GM12878 (cell line): ENCODE data around the gene GALR3. TPM values are rescaled to one million over a fixed set of nuclear protein-coding genes. Genes with fewer than 3 reads are reported as not detected.

Experiments used
- ATAC-seq: fragments of 200-7000 bp; cut with Tn5 transposase; 3 replicates; pipeline ENCODE4 v1.9.1; 2020; ENCODE audit warnings: mild to moderate bottlenecking, moderate library complexity
- BruUV-seq: library from RNA; stranded (reverse); fragments of 400-500 nt; replicated peaks from 2 replicates; lab custom pipeline; 2021; lab: Mats Ljungman, UMichigan
- CTCF ChIA-PET: fragments of 300-600 bp; sonication (Branson Sonifier 250); formaldehyde crosslinking; extraction: SDS; loops from one replicate; lab custom pipeline; 2021; ENCODE audit warnings: inconsistent platforms; lab: Yijun Ruan, JAX
- POLR2A ChIA-PET: fragments of 350-600 bp; formaldehyde crosslinking; extraction: SDS; loops from one replicate; lab custom pipeline; 2021; ENCODE audit warnings: inconsistent platforms; lab: Charles Lee
- RAD21 ChIA-PET: fragments of 300-600 bp; sonication (Branson Sonifier 250); formaldehyde crosslinking; loops from one replicate; lab custom pipeline; 2023; ENCODE audit warnings: antibody characterized with exemption; ENCODE audit not compliant: unreplicated experiment; lab: Charles Lee
- SMC1A ChIA-PET: fragments of 300-600 bp; sonication (Branson Sonifier 250); formaldehyde crosslinking; loops from one replicate; lab custom pipeline; 2023; ENCODE audit not compliant: unreplicated experiment, uncharacterized antibody; lab: Charles Lee
- DNase-seq: peaks from one replicate; pipeline ENCODE4 v3.0.0-alpha.2; 2011; ENCODE audit warnings: low read depth, low spot score
- FAIRE-seq: peaks from 3 replicates; lab custom pipeline; 2011; peaks lifted over from hg19 to GRCh38; lab: Jason Lieb, UNC
- H2AFZ ChIP-seq: 2 replicates; pipeline ENCODE4 v1.6.0; 2011; ENCODE audit warnings: low read depth, low read length, control low read depth; ENCODE audit not compliant: control insufficient read depth
- H3K27ac ChIP-seq: 2 replicates; pipeline ENCODE4 v1.5.1; 2011; ENCODE audit warnings: control low read depth; ENCODE audit not compliant: control insufficient read depth, insufficient read depth
- H3K27me3 ChIP-seq, 2 experiments: replicated peaks in 1 of 2; 2 replicates each; pipeline versions ENCODE4 v1.6.0 to v1.6.1; 2011; ENCODE audit warnings: low read length in 1 of 2; ENCODE audit not compliant: control insufficient read depth in 2 of 2, insufficient read depth in 2 of 2
- H3K36me3 ChIP-seq, 2 experiments: 2 replicates each; pipeline ENCODE4 v1.5.1; 2011; ENCODE audit warnings: low read length in 1 of 2; ENCODE audit not compliant: control insufficient read depth in 2 of 2, insufficient read depth in 2 of 2
- H3K4me1 ChIP-seq: 2 replicates; pipeline ENCODE4 v1.6.1; 2011; ENCODE audit warnings: mild to moderate bottlenecking, low read length, moderate library complexity, mixed read lengths; ENCODE audit not compliant: control insufficient read depth, insufficient read depth
- H3K4me2 ChIP-seq: 2 replicates; pipeline ENCODE4 v1.6.0; 2011; ENCODE audit warnings: control low read depth; ENCODE audit not compliant: control insufficient read depth, insufficient read depth
- H3K4me3 ChIP-seq: fragments of 200-600 bp; sonication (generic); 2 replicates; pipeline ENCODE4 v1.5.1; 2016
- H3K79me2 ChIP-seq: 2 replicates; pipeline ENCODE4 v1.6.0; 2011; ENCODE audit warnings: low read length; ENCODE audit not compliant: control insufficient read depth, insufficient read depth
- H3K9ac ChIP-seq: 2 replicates; pipeline ENCODE4 v1.8.0; 2011; ENCODE audit warnings: low read length, control low read depth, mixed read lengths; ENCODE audit not compliant: control insufficient read depth, insufficient read depth
- H3K9me3 ChIP-seq: replicated peaks from 3 replicates; pipeline ENCODE4 v1.5.1; 2011; ENCODE audit warnings: mild to moderate bottlenecking, low read length; ENCODE audit not compliant: control insufficient read depth, insufficient read depth
- H4K20me1 ChIP-seq: 2 replicates; pipeline ENCODE4 v1.6.0; 2011; ENCODE audit not compliant: control insufficient read depth, insufficient read depth
- BRCA1 ChIP-seq: IDR thresholded peaks from 2 replicates; pipeline ENCODE4 v1.6.1; 2011; ENCODE audit warnings: low read depth, low read length, improper control_type of control experiment
- CBFB ChIP-seq: IDR thresholded peaks from 2 replicates; pipeline ENCODE4 v1.6.1; 2016; ENCODE audit warnings: antibody characterized with exemption, low read depth
- JUNB ChIP-seq: IDR thresholded peaks from 2 replicates; pipeline ENCODE4 v1.6.1; 2016; ENCODE audit warnings: antibody characterized with exemption, mild to moderate bottlenecking
- NR2C2 ChIP-seq: IDR thresholded peaks from 2 replicates; pipeline ENCODE4 v1.6.1; 2011; ENCODE audit warnings: borderline replicate concordance, low read depth; ENCODE audit not compliant: control insufficient read depth, insufficient read length
- RCOR1 ChIP-seq: conservative IDR thresholded peaks from 2 replicates; pipeline ENCODE4 v1.6.1; 2012; ENCODE audit warnings: low read depth, low read length, improper control_type of control experiment
- REST ChIP-seq: IDR thresholded peaks from 2 replicates; pipeline ENCODE4 v1.6.1; 2012; ENCODE audit warnings: mild to moderate bottlenecking, low read depth, low read length
- SMAD5 ChIP-seq: IDR thresholded peaks from 2 replicates; pipeline ENCODE4 v1.6.1; 2016; ENCODE audit warnings: antibody characterized with exemption, low read depth
- SUZ12 ChIP-seq: fragments of 200-600 bp; sonication (generic); IDR thresholded peaks from one replicate; pipeline ENCODE4 v1.6.1; 2018; ENCODE audit warnings: antibody characterized with exemption, mild to moderate bottlenecking; ENCODE audit not compliant: unreplicated experiment
- TAF1 ChIP-seq: IDR thresholded peaks from 2 replicates; pipeline ENCODE4 v1.6.1; 2011; ENCODE audit warnings: mild to moderate bottlenecking, low read depth, low read length, borderline replicate concordance
- ZNF207 ChIP-seq: fragments of 450-650 bp; IDR thresholded peaks from 2 replicates; pipeline ENCODE4 v1.6.1; 2014; ENCODE audit warnings: antibody characterized with exemption, mild to moderate bottlenecking, borderline replicate concordance
- ZNF622 ChIP-seq: fragments of 450-650 bp; IDR thresholded peaks from 2 replicates; pipeline ENCODE4 v1.6.1; 2017; ENCODE audit warnings: mild to moderate bottlenecking, inconsistent platforms
- WGBS: methylation state at CpG from one replicate; pipeline ENCODE4 v1.1.6; 2016; ENCODE audit warnings: low lambda C conversion rate; ENCODE audit not compliant: insufficient replicate concordance, insufficient coverage; ENCODE audit errors: missing lambda C conversion rate; 5-methylcytosine and 5-hydroxymethylcytosine counted together
- in situ Hi-C: fragments of 300-500 bp; cut with MboI; formaldehyde crosslinking; loops from 9 replicates; pipeline ENCODE4 v1.14.3; 2018; ENCODE audit warnings: mixed read lengths
- intact Hi-C: fragments of 100-400 bp; cut with micrococcal nuclease; formaldehyde crosslinking; loops from one replicate; pipeline ENCODE4 v1.14.2; 2022; ENCODE audit not compliant: unreplicated experiment
- polyA plus RNA-seq, 11 experiments: library from polyadenylated mRNA; depleted of rRNA in 4 of 11; unstranded in 6 of 11; stranded (reverse) in 5 of 11; fragments of >200 nt; fragmentation: Nextera tagmentation in 4 of 11; fragmentation: Illumina TruSeq in 1 of 11; extraction: Ambion mirVana in 4 of 11; extraction: Trizol in 1 of 11; gene quantifications; 1 replicate in 1 of 11; 2 replicates in 10 of 11; pipeline versions ENCODE4 v1.2.1 to v1.2.3, GENCODE V29; 2011 to 2016; ENCODE audit warnings: inconsistent platforms in 2 of 11, missing spikeins in 2 of 11, low read depth in 1 of 11
- total RNA-seq, 4 experiments: library from RNA; depleted of rRNA in 3 of 4; stranded (reverse); fragments of >200 nt in 3 of 4; fragmentation: Illumina TruSeq in 1 of 4; extraction: Trizol in 1 of 4; gene quantifications; 2 replicates each; pipeline versions ENCODE4 v1.2.1 to v1.2.3, GENCODE V29; 2013 to 2021
- TF ChIP-seq, protein P1 (sequence below): fragments of 450-650 bp; IDR thresholded peaks from 2 replicates; pipeline ENCODE4 v1.6.1; 2014; ENCODE audit warnings: mild to moderate bottlenecking
- TF ChIP-seq, protein P2 (sequence below): fragments of 450-650 bp; IDR thresholded peaks from 2 replicates; pipeline ENCODE4 v1.6.1; 2016; ENCODE audit warnings: mild to moderate bottlenecking

Gene GALR3
- total and polyA plus RNA-seq, 10 of the 15 experiments (the other 5 are each of a cell fraction or from before 2014, with no cell fraction given), result not detected

- no peak for TF ChIP-seq SUZ12
- TF ChIP-seq CBFB, result no peak
- TF ChIP-seq ZNF207, result no peak
- no peak for TF ChIP-seq TAF1
- TF ChIP-seq BRCA1, result no peak
These were observed 44.7 kb upstream of the GALR3 start (continued) for GRCh38 chr22:37778370-37779009.

DNA sequence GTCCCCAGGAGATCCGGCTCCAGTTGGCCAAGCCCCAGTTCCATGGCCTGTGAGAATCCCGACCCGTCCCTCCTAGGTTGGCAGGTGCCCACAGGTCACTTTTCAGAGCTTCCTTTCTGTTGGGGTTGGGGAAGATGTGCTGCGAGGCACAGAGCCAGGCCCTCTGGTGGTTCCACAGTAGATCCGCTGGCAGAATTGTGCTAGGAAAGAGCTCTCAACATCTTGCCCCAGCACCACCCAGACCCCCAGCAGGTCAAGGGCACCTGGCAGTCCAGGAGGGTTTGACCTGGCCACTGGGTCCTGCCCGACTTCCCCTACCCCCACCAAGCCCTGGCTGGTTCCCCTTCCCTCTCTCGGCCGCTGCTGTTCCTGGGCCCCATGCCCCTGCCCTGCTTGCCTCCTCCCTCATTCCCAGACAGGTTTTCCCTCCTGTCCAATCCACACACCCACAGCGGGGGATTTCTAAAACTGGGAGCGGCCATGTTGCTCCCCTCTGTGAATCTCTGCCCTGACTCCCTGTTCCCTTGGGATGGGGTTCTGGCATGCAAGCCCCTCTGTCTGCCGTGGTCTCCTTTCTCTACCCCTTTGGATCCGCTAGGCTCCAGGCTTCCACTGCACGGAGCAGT is 41.6 kb upstream of the GALR3 start:
- RAD21 ChIA-PET, result interaction anchor here (0.6 kb wide), 1 partner anchor 84 kb away, joined by 3 read pairs; no protein-coding TSS in a partner anchor
- no peaks in the 10 kb centered on the region for H3K79me2 ChIP-seq
- no peak overlapping the region for H3K4me2 ChIP-seq
- POLR2A ChIA-PET, result no interaction called here
- no peak overlapping the region for H3K27ac ChIP-seq
- CTCF ChIA-PET, result interaction anchor here (0.6 kb wide), 1 partner anchor 120 kb away, joined by 3 read pairs; no protein-coding TSS in a partner anchor
- no peaks in the 10 kb centered on the region; the same call in 2 of the 3 replicates for H3K9me3 ChIP-seq
- H3K4me1 ChIP-seq, result peaks cover 17% of the 10 kb centered on the region
- no peak overlapping the region for H2AFZ ChIP-seq
- FAIRE-seq (no peak), DNase-seq (no peak), ATAC-seq (no peak)
- BruUV-seq, result no TSS peak
- H3K27me3 ChIP-seq, result no peaks in the 10 kb centered on the region
- WGBS, result 61% methylated on average over 13 of the region's 13 CpGs
- no peaks in the 10 kb centered on the region for H4K20me1 ChIP-seq
- intact Hi-C loops (no loop called here), in situ Hi-C loops (no loop called here)
- SMC1A ChIA-PET, result no interaction called here
- H3K9ac ChIP-seq, result no peak overlapping the region
- H3K36me3 ChIP-seq, result no peaks in the 10 kb centered on the region
- H3K4me3 ChIP-seq, result no peak overlapping the region
- TF ChIP-seq REST (no peak), SMAD5 (no peak), ZNF622 (no peak), JUNB (no peak), NR2C2 (no peak), ZNF207 (no peak), RCOR1 (no peak)
- TF ChIP-seq, protein P1, sequence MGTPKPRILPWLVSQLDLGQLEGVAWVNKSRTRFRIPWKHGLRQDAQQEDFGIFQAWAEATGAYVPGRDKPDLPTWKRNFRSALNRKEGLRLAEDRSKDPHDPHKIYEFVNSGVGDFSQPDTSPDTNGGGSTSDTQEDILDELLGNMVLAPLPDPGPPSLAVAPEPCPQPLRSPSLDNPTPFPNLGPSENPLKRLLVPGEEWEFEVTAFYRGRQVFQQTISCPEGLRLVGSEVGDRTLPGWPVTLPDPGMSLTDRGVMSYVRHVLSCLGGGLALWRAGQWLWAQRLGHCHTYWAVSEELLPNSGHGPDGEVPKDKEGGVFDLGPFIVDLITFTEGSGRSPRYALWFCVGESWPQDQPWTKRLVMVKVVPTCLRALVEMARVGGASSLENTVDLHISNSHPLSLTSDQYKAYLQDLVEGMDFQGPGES, result no peak
- TF ChIP-seq, protein P2, sequence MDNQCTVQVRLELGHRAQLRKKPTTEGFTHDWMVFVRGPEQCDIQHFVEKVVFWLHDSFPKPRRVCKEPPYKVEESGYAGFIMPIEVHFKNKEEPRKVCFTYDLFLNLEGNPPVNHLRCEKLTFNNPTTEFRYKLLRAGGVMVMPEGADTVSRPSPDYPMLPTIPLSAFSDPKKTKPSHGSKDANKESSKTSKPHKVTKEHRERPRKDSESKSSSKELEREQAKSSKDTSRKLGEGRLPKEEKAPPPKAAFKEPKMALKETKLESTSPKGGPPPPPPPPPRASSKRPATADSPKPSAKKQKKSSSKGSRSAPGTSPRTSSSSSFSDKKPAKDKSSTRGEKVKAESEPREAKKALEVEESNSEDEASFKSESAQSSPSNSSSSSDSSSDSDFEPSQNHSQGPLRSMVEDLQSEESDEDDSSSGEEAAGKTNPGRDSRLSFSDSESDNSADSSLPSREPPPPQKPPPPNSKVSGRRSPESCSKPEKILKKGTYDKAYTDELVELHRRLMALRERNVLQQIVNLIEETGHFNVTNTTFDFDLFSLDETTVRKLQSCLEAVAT, result no peak
